GM21737 (cell line): Measurements from ENCODE around the gene RFX7.
A peak's percentile ranks its signal among the peaks of the same experiment; 100 is the strongest.
"Not testable (repeated sequence)": the region's sequence is repeated elsewhere in the genome, so short reads cannot be mapped to it uniquely, and the experiment has no call there.

Experiments
- ATAC-seq: cut with Tn5 transposase; IDR thresholded peaks from one replicate; pipeline ENCODE4 v1.9.1; 2021; ENCODE audit warnings: mild to moderate bottlenecking, moderate library complexity; ENCODE audit not compliant: unreplicated experiment

Gene RFX7

DNA sequence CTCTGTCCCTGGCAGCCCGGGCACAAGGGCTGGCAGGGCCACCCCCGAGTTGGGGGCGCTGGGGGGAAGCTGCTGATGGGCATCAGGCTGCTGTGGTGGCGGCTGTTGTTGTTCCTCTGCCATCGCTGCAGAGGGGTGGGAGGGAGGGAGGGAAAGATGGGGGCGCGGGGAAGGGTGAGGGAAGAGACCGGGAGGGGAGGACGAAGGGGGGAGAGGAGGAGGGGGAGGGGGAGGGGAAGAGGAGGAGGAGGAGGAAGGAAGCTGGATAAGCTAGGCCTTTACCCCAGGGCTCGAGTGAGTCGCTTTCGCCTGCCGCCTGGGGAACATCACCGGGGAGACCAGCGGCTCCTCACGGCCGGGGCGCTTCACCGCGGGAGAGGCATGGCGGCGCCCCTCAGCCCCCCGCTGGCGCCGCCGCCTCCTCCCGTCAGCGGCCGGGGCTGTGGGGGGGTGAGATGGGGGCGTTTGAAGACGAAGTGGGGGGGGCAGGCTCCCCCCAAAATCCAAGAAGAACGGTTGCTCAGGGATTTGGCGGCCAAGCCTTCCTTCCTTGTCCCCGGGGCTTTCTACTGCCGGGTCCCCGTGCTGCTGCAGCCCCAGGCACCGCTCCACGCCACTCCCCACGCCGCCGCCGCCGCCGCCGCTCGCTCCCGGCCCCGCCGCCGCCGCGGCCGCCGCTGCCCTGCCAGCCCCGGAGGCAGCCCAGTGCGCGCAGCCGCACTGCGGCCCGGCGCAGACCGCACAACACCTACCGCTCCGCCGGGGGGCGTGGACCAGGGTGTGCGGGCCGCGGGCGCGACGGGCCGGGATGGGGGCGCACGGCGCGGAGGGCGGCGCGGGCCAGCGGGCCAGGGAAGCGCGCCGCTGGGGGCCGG is at the start of gene RFX7:
RFX7 (minus strand) TSS at position 717 of the 875 bp plus-strand sequence; CDS start at position 123, 594 bp downstream.
- ATAC-seq = peak; percentile 53

DNA sequence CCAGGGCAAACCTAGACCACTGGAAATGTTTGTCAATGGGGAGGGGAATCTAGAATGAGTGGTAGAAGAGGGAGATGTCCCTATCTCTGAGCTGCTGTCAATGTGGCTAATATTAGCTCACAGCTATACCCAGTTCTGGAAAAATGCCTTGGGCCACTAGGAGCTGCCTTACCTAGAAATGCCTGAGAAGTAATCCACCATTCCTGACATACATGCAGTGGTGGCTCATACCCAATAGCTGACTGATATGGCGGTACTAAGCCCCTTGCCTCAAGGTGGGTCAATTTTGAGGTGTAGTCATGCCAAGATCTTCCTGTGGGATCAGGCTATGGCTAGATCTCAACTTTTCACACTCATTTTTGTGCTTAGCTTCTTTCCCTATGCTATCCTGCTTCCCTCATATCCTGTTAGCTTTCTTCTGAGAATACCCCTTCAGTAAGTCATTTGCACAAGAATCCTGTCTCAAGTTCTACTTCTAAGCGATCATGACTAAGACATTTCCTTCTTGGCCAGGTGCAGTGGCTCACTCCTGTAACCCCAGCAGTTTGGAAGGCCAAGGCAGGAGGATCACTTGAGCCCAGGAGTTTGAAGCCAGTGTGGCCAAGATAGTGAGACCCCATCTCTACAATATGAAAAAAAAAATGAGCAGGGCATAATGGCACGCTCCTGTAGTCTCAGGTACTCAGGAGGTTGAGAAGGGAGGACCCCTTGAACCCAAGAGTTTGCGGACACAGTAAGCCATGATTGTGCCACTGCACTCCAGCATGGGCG is 49.1 kb upstream of the RFX7 start:
- ATAC-seq = no peak

DNA sequence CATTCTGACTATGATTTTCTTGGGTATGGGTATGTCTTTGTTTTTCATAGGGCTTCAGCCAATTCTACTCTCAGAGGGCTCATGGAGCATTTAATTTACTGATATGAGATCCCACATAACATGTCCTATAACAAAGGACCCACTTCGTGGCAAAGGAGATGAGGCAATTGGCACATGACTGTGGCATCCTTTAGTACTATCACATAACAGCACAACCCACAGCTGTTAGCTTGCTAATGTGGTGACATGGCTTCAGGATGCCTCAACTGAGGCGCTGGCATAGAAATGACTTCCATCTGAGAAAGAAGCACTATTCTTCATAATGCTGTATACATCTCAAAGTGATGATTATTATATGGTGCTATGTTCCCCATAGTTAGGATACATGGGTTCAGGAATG is 48.1 kb upstream of the RFX7 start:
- ATAC-seq = no peak

DNA sequence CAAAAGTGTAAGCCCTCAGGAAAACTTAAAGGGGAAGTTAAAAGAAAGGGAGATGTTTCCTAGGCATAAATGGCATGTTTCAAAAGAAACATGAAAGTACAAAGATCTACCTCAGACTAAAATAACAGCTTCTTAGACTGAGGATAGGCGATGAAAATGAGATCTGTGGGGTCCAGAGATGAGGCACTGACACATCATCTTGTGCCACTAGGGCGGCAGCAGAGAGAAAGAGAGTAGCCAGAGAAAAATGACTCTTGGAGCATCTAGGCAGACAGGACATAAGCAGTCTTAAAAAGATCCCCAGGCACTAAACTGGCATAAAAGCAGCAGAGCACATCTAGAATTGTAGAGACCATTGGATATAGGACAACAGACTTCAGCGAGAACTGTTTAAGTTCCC is 42.5 kb upstream of the RFX7 start:
- no peak for ATAC-seq

GRCh38 chr15:56281145-56281544 is 37.5 kb upstream of the RFX7 start:
- no peak for ATAC-seq

DNA sequence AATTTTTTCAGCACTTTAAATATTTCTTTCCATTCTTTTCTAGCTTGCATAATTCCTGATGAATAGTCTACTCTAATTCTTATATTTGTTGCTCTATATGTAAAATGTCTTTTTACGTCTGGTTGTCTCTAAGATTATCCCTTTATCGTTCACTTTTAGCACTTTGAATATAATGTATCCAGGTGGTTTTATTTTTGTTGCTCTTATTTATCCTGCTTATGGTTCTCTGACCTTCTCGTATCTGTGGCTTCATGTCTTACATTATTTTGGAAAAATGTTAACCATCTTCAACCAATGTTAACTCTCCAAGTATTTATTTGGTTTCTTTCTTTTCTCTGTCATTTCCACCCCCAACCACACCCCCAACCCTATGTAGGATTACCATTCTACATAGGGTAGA is 30.0 kb upstream of the RFX7 start:
- ATAC-seq = no peak

DNA sequence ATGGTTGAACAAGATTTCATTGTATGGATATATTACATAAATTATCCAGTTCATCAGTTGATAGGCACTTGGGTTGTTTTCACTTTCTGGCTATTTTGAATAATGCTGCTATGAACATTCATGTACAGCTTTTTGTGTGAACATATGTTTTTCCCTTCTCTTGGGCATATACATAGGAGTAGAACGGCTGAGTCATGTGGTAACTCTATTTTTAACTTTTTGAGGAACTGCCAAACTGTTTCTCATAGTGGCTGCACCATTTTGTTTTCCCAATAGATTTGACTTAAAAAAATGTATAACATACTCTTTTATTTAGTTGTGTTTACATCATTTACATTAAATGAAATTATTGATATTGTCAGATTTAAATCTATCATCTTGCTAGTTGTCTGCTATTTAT is 28.8 kb upstream of the RFX7 start:
- no peak for ATAC-seq

GRCh38 chr15:56266465-56266864 is 22.8 kb upstream of the RFX7 start:
- not testable (repeated sequence) for ATAC-seq

- ATAC-seq = no peak
Observed at GRCh38 chr15:56261854-56262509, 18.3 kb upstream of the RFX7 start.

DNA sequence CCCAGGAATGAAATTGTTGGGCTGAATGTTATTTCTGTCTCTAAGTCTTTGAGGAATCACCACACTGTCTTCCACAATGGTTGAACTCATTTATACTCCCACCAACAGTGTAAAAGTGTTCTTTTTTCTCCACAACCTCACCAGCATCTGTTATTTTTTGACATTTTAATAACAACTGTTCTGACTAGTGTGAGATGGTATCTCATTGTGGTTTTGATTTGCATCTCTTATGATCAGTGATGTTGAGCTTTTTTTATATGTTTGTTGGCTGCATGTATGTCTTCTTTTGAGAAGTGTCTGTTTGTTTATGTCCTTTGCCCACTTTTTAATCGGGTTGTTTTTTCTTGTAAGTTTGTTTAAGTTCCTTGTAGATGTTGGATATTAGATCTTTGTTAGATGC is 13.6 kb upstream of the RFX7 start:
- ATAC-seq = not testable (repeated sequence)

- no peak for ATAC-seq
Observed at GRCh38 chr15:56254265-56254664, 10.6 kb upstream of the RFX7 start.

DNA sequence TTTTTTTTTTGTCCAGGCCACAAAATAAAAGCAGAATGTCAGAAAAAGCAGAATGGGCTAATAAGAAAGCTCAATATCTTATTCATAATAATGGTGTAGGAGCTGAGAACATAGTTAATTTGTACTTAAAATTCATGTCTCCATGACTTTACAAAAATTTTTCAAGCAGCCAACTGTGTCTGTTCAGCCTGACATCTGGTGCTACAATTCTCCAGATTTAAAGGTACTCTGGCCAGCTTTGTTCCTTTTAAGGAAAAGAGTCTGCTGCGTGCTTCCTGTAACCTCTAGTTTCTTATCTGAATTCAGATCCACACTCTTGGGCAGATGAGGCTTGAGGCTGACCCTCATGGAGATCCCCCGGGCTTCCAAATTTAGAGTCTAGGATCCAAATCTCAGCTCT is 8.7 kb upstream of the RFX7 start:
- ATAC-seq = no peak

DNA sequence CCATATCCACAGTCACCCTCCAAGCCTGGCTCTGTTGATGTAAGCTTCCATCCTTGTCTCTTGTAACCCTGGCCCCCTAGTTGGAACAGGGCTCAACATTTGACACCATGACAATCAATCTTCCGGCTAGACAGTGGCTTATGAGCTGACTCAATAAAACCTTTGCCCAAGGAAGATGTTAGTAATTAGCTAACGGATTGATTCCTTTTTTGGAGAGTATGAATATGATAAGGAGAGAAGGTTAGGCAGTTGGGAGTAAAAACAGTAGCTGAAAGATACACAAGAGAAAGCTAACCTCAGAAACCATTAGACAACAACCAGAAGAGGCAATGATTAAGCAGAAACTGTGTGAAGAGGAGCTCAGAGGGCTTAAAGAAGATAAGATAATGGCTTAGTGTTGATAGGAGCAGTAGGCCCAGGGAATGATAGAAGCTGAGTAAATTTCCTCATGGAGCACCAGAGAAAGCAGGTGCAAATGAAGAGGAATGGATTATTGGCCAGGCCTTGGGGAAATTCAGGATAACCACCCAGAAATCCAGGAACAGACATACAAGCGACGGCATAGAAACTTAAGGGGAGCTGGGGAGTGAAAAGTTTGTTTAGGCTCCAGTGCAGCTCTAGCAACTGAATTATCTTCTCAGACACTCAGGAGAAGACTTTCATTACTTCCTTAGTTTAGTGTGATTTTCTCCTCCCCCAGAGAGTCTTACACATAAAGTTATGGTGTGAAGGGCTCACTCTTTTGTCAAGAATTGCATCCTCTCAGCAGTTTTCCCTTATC is 7.8 kb upstream of the RFX7 start:
- ATAC-seq = no peak

DNA sequence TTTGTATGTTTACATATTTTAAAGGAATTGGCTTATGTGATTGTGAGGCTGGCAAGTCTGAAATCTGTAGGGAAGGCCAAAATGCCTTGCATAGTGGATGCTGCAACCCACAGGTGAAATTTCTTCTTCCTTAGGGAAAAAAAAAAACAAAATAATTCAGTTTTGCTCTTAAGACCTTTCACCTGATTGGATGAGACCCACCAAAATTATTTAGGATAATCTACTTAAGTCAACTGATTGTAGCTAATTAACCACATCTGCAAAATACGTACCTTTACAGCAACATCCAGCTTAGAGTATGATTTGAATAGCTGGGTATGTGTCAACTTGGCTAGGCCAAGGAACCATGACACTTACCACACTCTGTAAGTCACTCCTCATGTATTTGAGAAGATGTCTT is 6.9 kb upstream of the RFX7 start:
- no peak for ATAC-seq

DNA sequence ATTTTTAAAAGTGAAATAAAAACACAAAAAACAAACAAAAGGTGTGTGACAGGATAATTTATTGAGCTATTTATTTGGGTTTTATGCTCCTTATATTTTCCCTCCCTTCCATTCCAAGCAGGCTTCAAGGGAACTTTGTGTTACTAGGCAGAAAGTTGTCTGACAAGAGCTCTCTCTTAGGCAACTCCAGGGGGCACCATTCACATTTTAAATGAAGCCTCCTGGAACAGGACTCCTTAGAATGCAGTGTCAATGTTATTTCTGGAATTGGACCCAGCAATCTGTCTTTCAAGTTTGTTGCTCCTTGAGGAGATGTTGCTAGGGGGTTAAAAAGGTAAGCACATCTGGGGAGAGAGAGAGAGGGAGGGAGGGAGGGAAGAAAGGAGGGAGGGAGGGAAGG is 5.4 kb upstream of the RFX7 start:
- ATAC-seq = no peak

GRCh38 chr15:56248311-56248992 is 4.8 kb upstream of the RFX7 start:
- ATAC-seq = no peak

DNA sequence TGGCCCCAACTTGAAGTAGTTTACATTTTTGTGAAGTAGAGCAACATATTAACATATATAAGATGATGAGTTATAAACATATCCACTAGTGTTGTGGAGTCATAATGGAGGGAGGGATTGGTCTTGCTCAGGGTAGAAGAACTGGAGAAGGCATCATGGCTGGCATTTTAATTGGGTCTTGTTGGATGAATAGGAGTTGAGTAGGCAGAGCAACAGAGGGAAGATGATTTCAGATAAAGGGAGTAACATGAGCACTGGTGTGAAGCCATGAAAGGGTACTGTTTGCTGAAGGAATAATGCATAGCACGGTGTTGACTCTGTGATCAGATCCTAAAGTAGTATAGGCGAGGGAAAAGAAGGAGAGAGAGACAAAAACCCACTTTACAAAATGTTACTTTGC is 3.6 kb upstream of the RFX7 start:
- no peak for ATAC-seq

GRCh38 chr15:56245871-56246814 is 2.5 kb upstream of the RFX7 start:
- ATAC-seq = peak; percentile 53
